ENCODE data around the gene SYNE1.

The SYNE1 gene

GRCh38 chr6:152173321-152173720, 463.8 kb downstream of the SYNE1 start:
- H3K27me3 ChIP-seq (ENCODE audit: control insufficient read depth in 5 of 5, insufficient read depth in 4 of 5, low read length in 5 of 5) = no peaks in the 10 kb centered on the region
- H3K4me3 ChIP-seq (ENCODE audit: low read depth in 1 of 5, low read length in 5 of 5) = no peak overlapping the region
- H3K9ac ChIP-seq (ENCODE audit: low read length in 5 of 5) = no peak overlapping the region
- H3K9me3 ChIP-seq (ENCODE audit: control insufficient read depth in 5 of 5, low read length in 5 of 5) = no peaks in the 10 kb centered on the region
- no peaks in the 10 kb centered on the region for H3K4me1 ChIP-seq (ENCODE audit: control insufficient read depth in 5 of 5, insufficient read depth in 5 of 5, low read length in 5 of 5)
- H3K36me3 ChIP-seq (ENCODE audit: control insufficient read depth in 5 of 5, insufficient read depth in 5 of 5, low read length in 5 of 5) = peaks cover 23 to 48% (median 27%) of the 10 kb centered on the region in 5 donors
- H3K27ac ChIP-seq (ENCODE audit: low read depth, low read length) = no peak overlapping the region

DNA sequence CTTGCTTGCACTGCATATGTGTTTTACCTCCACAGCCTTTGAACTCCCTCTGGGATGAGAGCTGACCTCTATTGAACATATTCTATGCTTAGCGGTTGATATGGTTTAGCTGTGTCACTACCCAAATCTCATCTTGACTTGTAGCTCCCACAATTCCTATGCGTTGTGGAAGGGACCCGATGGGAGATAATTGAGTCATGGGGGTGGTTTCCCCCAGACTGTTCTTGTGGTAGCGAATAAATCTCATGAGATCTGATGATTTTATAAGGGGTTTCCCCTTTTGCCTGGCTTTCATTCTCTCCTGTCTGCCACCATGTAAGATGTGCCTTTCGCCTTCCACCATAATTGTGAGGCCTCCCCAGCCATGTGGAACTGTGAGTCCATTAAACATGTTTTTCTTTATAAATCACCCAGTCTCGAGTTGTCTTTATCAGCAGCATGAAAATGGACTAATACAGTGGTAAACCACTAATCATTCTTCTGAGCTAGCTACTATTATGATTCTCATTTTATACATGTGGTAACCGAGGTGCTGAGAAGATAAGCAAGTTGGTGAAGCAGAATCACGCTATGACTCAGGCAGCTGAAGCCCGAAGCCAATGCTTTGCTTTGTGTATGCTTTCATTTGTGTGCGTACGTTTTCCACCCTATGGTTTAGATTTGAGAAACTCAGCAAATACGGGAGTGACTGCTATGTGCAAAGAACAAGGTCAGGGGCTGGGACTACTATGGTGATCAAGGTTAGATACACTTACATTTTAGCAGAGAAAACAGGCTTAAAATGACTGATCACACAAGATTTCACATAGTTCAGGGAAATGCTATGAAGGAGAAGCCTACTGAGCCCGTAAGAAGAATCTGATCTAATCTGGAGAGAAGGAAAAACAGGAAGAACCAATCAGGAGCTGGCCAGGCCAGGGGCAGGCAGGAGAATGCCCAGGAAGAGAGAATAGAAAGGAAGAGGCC, 466.2 kb downstream of the SYNE1 start:
- no peak overlapping the region for H3K4me3 ChIP-seq (ENCODE audit: low read depth in 1 of 5, low read length in 5 of 5)
- no peak overlapping the region for H3K9ac ChIP-seq (ENCODE audit: low read length in 5 of 5)
- H3K4me1 ChIP-seq (ENCODE audit: control insufficient read depth in 5 of 5, insufficient read depth in 5 of 5, low read length in 5 of 5) = no peaks in the 10 kb centered on the region
- peaks cover 18 to 49% (median 29%) of the 10 kb centered on the region in 5 donors for H3K36me3 ChIP-seq (ENCODE audit: control insufficient read depth in 5 of 5, insufficient read depth in 5 of 5, low read length in 5 of 5)
- H3K27ac ChIP-seq (ENCODE audit: low read depth, low read length) = no peak overlapping the region
- H3K27me3 ChIP-seq (ENCODE audit: control insufficient read depth in 5 of 5, insufficient read depth in 4 of 5, low read length in 5 of 5) = no peaks in the 10 kb centered on the region
- H3K9me3 ChIP-seq (ENCODE audit: control insufficient read depth in 5 of 5, low read length in 5 of 5) = no peaks in the 10 kb centered on the region

GRCh38 chr6:152170313-152170701, 466.9 kb downstream of the SYNE1 start:
- Histone ChIP-seq H3K4me3 (ENCODE audit: low read depth in 1 of 5, low read length in 5 of 5) (no peak overlapping the region), H3K9me3 (ENCODE audit: control insufficient read depth in 5 of 5, low read length in 5 of 5) (no peaks in the 10 kb centered on the region), H3K27me3 (ENCODE audit: control insufficient read depth in 5 of 5, insufficient read depth in 4 of 5, low read length in 5 of 5) (no peaks in the 10 kb centered on the region), H3K4me1 (ENCODE audit: control insufficient read depth in 5 of 5, insufficient read depth in 5 of 5, low read length in 5 of 5) (no peaks in the 10 kb centered on the region), H3K27ac (ENCODE audit: low read depth, low read length) (no peak overlapping the region), H3K9ac (ENCODE audit: low read length in 5 of 5) (no peak overlapping the region), H3K36me3 (ENCODE audit: control insufficient read depth in 5 of 5, insufficient read depth in 5 of 5, low read length in 5 of 5) (peaks cover 15 to 46% (median 30%) of the 10 kb centered on the region in 5 donors)

DNA sequence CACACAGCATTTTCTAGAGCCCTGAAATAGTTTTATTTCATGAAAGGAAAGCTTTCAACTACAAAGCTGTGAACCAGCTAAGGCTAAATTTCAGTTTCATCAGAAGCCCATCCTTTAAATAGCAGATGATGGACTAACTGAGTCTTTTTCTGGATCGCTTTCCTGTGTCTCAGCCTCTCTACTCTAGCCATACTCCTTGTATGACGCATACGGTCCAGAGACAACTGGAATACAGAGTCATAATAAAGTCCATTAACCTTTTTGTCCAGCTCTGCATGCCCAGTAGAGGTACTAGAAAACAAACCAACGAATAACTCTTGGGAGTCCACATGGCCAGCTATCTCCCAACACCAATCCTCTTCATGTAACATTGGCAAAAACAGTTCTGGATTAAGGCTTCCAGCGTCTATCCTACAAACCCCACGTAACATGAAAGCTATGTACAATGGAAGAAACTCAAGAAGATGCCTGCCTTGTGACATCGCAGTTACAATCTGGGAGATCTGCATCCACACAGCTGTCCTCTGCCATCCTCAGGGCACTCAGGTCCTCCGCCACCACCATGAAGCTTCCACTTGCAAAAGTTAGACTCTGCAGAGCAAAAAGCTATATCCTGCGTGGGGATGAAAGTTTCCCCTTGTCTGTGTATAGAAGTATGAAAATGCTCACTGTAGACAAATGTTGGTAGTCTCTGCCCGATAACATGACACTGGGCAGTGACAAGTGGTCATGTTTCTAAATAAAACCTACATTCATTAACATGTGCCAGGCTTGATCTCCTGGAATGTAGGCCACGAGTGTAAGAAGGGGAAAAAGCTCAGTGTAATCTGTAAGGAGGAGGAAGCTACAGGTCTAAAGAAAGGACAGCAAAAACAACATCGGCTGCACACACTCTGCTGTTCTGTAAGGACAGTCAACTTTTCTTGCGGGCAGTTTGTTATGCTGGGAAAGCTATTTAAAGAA, 469.2 kb downstream of the SYNE1 start:
- H3K4me3 ChIP-seq (ENCODE audit: low read depth in 1 of 5, low read length in 5 of 5) = no peak overlapping the region
- H3K27me3 ChIP-seq (ENCODE audit: control insufficient read depth in 5 of 5, insufficient read depth in 4 of 5, low read length in 5 of 5) = no peaks in the 10 kb centered on the region
- H3K36me3 ChIP-seq (ENCODE audit: control insufficient read depth in 5 of 5, insufficient read depth in 5 of 5, low read length in 5 of 5) = peaks cover 10 to 52% (median 26%) of the 10 kb centered on the region in 5 donors
- H3K9ac ChIP-seq (ENCODE audit: low read length in 5 of 5) = no peak overlapping the region
- H3K9me3 ChIP-seq (ENCODE audit: control insufficient read depth in 5 of 5, low read length in 5 of 5) = no peaks in the 10 kb centered on the region
- no peak overlapping the region for H3K27ac ChIP-seq (ENCODE audit: low read depth, low read length)
- H3K4me1 ChIP-seq (ENCODE audit: control insufficient read depth in 5 of 5, insufficient read depth in 5 of 5, low read length in 5 of 5) = no peaks in the 10 kb centered on the region

GRCh38 chr6:152166897-152167296, 470.3 kb downstream of the SYNE1 start:
- no peak overlapping the region for H3K27ac ChIP-seq (ENCODE audit: low read depth, low read length)

DNA sequence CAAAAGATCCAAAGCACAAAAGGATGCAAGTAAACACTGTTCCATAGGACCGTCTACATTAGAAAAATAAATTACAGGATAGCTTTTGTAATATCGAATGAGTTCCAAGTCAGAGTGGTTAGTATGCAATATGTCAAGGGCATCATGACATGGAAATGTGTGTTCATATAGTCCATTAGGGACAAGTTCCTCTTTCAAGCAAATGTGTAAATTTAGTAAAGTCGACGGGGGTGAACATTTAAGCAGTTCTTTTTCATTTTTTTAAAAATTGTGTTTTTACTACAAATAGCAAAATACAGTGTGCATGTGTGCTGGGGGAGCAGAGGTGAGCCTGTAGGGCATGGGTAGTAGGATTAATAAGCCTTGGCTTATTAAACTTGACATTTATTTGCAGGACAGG, 470.7 kb downstream of the SYNE1 start:
- Histone ChIP-seq H3K27ac (ENCODE audit: low read depth, low read length) (no peak overlapping the region), H3K4me1 (ENCODE audit: control insufficient read depth in 5 of 5, insufficient read depth in 5 of 5, low read length in 5 of 5) (no peaks in the 10 kb centered on the region), H3K27me3 (ENCODE audit: control insufficient read depth in 5 of 5, insufficient read depth in 4 of 5, low read length in 5 of 5) (no peaks in the 10 kb centered on the region), H3K4me3 (ENCODE audit: low read depth in 1 of 5, low read length in 5 of 5) (no peak overlapping the region), H3K9me3 (ENCODE audit: control insufficient read depth in 5 of 5, low read length in 5 of 5) (no peaks in the 10 kb centered on the region), H3K9ac (ENCODE audit: low read length in 5 of 5) (no peak overlapping the region), H3K36me3 (ENCODE audit: control insufficient read depth in 5 of 5, insufficient read depth in 5 of 5, low read length in 5 of 5) (peaks cover 13 to 50% (median 32%) of the 10 kb centered on the region in 5 donors)

More at GRCh38 chr6:152166897-152167296, 470.3 kb downstream of the SYNE1 start:
- no peak overlapping the region for H3K9ac ChIP-seq (ENCODE audit: low read length in 5 of 5)
- H3K4me1 ChIP-seq (ENCODE audit: control insufficient read depth in 5 of 5, insufficient read depth in 5 of 5, low read length in 5 of 5) = no peaks in the 10 kb centered on the region
- H3K9me3 ChIP-seq (ENCODE audit: control insufficient read depth in 5 of 5, low read length in 5 of 5) = no peaks in the 10 kb centered on the region
- H3K27me3 ChIP-seq (ENCODE audit: control insufficient read depth in 5 of 5, insufficient read depth in 4 of 5, low read length in 5 of 5) = no peaks in the 10 kb centered on the region
- no peak overlapping the region for H3K4me3 ChIP-seq (ENCODE audit: low read depth in 1 of 5, low read length in 5 of 5)
- peaks cover 12 to 50% (median 30%) of the 10 kb centered on the region in 5 donors for H3K36me3 ChIP-seq (ENCODE audit: control insufficient read depth in 5 of 5, insufficient read depth in 5 of 5, low read length in 5 of 5)

DNA sequence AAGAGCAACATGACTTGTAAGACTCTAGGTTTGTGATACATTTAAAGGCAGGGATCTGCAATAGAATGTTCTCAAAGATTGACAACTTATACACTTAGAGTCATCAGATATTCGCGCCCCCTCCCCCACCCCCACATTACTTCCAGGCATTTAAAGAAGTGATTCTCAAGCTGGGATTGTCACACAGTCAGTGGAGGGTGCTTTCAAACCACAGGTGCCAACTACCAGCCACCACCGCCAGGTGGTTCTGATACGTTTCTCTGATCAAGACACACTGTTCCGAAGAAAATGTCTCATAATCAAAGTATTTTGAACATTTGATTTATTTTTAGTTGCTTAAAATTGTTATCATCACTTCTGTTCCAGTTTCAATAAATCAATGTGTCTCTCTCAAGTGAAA, 472.2 kb downstream of the SYNE1 start:
- peaks cover 13 to 43% (median 21%) of the 10 kb centered on the region in 5 donors for H3K36me3 ChIP-seq (ENCODE audit: control insufficient read depth in 5 of 5, insufficient read depth in 5 of 5, low read length in 5 of 5)
- H3K27ac ChIP-seq (ENCODE audit: low read depth, low read length) = no peak overlapping the region
- H3K9ac ChIP-seq (ENCODE audit: low read length in 5 of 5) = no peak overlapping the region

GRCh38 chr6:152161501-152161900, 475.7 kb downstream of the SYNE1 start:
- Histone ChIP-seq H3K4me1 (ENCODE audit: control insufficient read depth in 5 of 5, insufficient read depth in 5 of 5, low read length in 5 of 5) (no peaks in the 10 kb centered on the region), H3K27me3 (ENCODE audit: control insufficient read depth in 5 of 5, insufficient read depth in 4 of 5, low read length in 5 of 5) (no peaks in the 10 kb centered on the region), H3K36me3 (ENCODE audit: control insufficient read depth in 5 of 5, insufficient read depth in 5 of 5, low read length in 5 of 5) (peaks cover 9 to 41% (median 23%) of the 10 kb centered on the region in 5 donors), H3K9me3 (ENCODE audit: control insufficient read depth in 5 of 5, low read length in 5 of 5) (no peaks in the 10 kb centered on the region), H3K27ac (ENCODE audit: low read depth, low read length) (no peak overlapping the region), H3K4me3 (ENCODE audit: low read depth in 1 of 5, low read length in 5 of 5) (no peak overlapping the region), H3K9ac (ENCODE audit: low read length in 5 of 5) (no peak overlapping the region)

More for the DNA sequence above, 472.2 kb downstream of the SYNE1 start:
- Histone ChIP-seq H3K9me3 (ENCODE audit: control insufficient read depth in 5 of 5, low read length in 5 of 5) (no peaks in the 10 kb centered on the region), H3K4me1 (ENCODE audit: control insufficient read depth in 5 of 5, insufficient read depth in 5 of 5, low read length in 5 of 5) (no peaks in the 10 kb centered on the region), H3K27me3 (ENCODE audit: control insufficient read depth in 5 of 5, insufficient read depth in 4 of 5, low read length in 5 of 5) (no peaks in the 10 kb centered on the region), H3K4me3 (ENCODE audit: low read depth in 1 of 5, low read length in 5 of 5) (no peak overlapping the region)

DNA sequence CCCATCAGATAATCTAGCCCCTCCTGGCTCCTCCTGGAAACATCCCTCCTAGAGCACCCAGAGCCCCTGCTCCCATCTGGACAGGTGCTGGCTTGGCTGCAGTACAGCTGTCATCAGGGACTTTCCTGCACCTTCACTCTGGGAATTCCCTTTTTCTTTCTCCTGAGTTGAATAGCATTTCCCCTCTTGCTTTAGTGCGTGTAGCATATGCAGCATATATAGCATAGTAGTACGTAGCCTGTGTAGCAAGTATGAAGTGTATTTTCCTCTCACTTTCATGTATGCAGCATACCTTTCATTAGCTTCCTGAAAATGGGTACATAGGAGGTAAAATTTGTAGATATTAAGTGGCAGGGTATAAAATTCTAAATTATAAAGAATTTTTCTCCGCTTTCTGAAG, 476.8 kb downstream of the SYNE1 start:
- Histone ChIP-seq H3K9ac (ENCODE audit: low read length in 5 of 5) (no peak overlapping the region), H3K4me3 (ENCODE audit: low read depth in 1 of 5, low read length in 5 of 5) (no peak overlapping the region), H3K4me1 (ENCODE audit: control insufficient read depth in 5 of 5, insufficient read depth in 5 of 5, low read length in 5 of 5) (no peaks in the 10 kb centered on the region), H3K9me3 (ENCODE audit: control insufficient read depth in 5 of 5, low read length in 5 of 5) (no peaks in the 10 kb centered on the region), H3K27me3 (ENCODE audit: control insufficient read depth in 5 of 5, insufficient read depth in 4 of 5, low read length in 5 of 5) (no peaks in the 10 kb centered on the region), H3K36me3 (ENCODE audit: control insufficient read depth in 5 of 5, insufficient read depth in 5 of 5, low read length in 5 of 5) (peaks cover 15 to 45% (median 26%) of the 10 kb centered on the region in 5 donors), H3K27ac (ENCODE audit: low read depth, low read length) (no peak overlapping the region)

Data from subcutaneous abdominal adipose tissue (tissue), 5 donors.